Measurements from ENCODE around the gene MOB1A.
"Not testable (repeated sequence)": the region's sequence is repeated elsewhere in the genome, so short reads cannot be mapped to it uniquely, and the experiment has no call there.

Gene MOB1A

GRCh38 chr2:74178211-74179062, at the start of gene MOB1A:
Gene MOB1A, minus strand, starts transcription at chr2:74178879. Its CDS starts 205 bp downstream, at chr2:74178674.
- peak; percentile 98 for DNase-seq

- DNase-seq: no peak
These were observed 49.0 kb upstream of the MOB1A start for GRCh38 chr2:74227646-74228045.

- DNase-seq: no peak
These were observed 48.1 kb upstream of the MOB1A start for GRCh38 chr2:74226648-74227213.

DNA sequence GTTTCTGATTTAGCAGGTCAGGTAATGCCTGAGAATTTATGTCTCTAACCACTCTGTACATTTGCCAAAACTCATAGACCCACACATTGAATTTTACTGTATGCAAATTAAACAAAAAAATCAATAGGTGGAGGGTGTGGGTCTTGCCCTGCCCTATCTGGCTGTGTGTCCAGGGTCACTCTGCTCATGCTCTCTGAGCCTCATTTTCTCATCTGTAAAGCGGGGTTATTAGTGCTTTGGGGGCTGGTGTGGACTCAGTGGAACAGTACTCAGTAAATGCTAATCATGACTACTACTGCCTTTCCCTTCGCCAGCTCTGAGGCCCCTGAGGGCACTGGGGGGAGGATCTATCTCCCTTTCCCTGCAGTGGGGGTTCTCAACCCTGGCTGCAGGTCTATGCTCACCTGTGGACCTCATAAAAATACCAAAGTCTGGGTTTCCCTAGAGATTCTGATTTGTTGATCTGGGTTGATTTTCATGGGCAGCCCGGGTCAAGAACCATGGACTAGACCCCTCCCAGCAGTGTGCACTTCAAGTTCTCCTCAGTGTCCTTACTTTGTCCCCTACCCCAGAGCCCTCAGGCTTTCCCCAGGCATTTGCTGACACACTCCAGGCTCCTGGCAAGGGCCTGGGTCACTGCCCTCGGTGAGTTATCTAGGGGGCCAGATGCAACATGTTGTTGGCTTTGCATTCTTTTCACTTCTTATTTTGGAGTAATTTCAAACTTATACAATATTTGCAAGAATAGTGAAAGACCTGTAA, 47.2 kb upstream of the MOB1A start:
- DNase-seq: no peak

DNA sequence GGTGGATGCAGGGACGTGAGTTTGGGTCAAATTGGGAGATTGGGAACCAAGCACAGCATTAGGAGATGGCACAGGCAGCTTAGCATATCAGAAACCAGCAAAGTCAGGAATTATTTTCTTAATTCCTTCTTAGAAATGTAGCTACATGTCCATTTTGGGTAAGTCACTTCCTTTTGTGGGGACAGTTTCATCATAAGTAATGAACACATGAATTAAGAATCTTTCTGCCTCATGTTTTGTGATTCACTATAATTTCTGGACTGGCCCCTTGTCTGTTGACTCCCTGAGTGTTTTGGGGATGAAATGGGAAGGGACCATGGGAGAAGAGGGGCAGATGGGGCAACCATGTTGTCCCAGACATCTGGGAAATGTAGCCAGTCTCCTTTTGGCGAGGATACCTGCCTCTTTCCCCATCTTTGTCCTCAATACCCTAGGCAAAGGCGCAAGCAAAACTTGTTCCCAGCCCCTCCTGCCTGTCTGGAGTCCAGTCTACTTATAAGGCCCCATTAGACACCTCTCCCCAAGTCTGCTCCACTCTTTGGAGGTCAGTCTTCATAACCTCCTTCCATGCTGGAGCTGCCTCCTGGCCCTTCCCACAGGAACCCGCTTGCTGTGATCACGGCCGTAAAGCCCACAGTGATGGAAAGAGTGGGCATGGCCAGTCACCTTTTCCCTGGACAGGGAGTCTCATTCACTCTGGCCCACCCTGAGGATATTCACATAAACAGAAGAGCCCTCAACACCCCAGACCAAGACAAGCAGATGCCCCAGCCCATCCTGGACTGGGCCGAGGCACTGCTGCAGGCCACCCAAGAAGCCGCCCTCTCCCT, 45.5 kb upstream of the MOB1A start:
- DNase-seq: no peak

GRCh38 chr2:74222300-74222650, 43.6 kb upstream of the MOB1A start:
- DNase-seq: no peak

- no peak for DNase-seq
These were observed 43.1 kb upstream of the MOB1A start for GRCh38 chr2:74221604-74222299.

DNA sequence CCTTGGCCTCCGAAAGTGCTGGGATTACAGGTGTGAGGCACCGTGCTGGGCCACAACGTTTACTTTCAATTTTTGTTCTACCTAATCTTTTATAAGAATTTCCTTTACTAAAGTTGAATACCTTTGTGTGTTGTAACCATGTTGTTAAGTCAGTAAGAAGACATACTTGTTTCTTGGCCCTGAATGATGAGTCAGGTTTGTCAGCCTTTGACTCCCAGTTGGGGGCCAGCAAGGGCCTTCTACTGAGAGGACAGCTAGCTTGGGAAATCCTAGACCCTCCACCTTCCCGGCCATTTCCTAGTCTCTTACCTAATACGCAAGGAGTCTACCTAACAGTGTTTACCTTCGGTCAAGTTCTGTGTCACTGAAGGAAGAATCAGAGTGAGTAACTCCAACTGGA, 42.4 kb upstream of the MOB1A start:
- no peak for DNase-seq

- no peak for DNase-seq
These were observed 41.3 kb upstream of the MOB1A start for GRCh38 chr2:74219846-74220486.

DNA sequence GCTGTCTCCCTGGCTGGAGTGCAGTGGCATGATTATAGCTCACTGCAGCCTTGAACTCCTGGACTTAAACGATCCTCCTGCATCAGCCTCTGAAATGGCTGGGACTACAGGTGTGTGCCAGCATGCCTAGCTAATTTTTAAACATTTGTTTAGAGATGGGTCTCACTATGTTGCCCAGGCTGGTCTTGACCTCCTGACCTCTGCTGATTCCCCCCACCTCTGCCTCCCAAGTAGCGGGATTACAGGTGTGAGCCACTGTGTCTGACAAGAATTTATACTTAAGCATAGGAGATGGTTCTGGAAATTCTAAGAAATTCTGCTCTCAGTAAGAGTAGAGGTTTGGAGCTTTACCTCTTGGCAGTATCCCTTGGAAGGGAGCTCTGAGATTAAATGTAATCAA, 38.0 kb upstream of the MOB1A start:
- DNase-seq: no peak

GRCh38 chr2:74215771-74216170, 37.1 kb upstream of the MOB1A start:
- not testable (repeated sequence) for DNase-seq

GRCh38 chr2:74212702-74213410, 34.2 kb upstream of the MOB1A start:
- no peak for DNase-seq

- DNase-seq: peak; percentile 77
These were observed 27.6 kb upstream of the MOB1A start for GRCh38 chr2:74206180-74206688.

- DNase-seq: peak; percentile 42
These were observed 26.9 kb upstream of the MOB1A start for GRCh38 chr2:74205596-74205995.

DNA sequence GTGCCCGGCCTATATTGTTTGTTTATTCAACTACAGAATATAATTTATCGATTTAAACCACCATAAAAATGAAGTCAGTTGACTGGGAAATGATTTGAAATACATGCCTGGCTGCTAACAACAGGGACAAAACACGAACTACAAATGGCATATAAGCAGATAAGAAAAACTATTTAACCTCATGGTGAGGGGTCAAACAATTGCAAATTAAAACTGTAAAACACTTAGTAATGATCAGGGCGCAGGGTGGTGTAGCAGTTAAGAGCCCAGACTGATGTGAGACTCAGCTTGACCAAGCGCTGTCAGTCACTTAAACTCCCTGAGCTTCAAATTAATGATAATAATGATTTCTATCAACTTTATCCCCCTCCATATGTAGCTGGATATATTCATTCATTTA, 26.4 kb upstream of the MOB1A start:
- DNase-seq: no peak

DNA sequence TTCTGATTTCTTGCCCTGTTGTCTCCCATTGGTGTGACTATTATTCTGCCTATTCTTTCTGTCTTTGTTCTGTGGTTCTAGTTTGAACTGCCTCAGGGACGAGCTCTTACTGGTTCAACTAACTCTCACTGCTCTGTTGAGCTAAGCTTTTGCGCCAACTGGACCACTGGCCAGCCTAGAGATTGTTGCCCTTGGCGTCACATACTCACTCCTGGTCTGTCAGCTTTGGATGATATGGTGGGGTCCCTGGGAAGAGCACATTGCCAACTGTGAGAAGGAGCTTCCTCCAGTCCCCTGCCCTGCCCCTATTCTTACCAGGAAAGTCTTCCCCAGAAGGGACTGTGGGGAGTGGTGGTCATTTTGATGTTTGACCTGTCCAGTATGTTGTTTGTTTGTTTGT, 25.8 kb upstream of the MOB1A start:
- DNase-seq: no peak

DNA sequence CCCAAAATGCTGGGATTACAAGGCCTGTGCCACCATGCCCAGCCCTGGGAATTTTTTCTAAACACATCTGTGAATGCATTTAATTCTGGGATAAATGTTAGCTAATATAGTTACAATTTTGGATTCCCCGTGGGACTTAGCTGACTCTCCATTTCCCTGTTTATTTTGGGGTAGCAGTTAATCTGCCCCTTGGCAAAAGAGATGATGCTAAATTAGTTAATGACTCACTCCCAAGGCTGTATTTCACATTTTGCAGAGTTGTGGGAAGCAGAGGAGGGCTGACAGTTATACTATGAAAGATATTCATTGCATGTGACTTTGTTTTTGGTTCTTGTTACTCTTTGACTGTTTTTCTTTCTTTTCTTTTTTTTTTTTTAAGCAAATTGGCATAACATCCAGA, 22.9 kb upstream of the MOB1A start:
- no peak for DNase-seq

DNA sequence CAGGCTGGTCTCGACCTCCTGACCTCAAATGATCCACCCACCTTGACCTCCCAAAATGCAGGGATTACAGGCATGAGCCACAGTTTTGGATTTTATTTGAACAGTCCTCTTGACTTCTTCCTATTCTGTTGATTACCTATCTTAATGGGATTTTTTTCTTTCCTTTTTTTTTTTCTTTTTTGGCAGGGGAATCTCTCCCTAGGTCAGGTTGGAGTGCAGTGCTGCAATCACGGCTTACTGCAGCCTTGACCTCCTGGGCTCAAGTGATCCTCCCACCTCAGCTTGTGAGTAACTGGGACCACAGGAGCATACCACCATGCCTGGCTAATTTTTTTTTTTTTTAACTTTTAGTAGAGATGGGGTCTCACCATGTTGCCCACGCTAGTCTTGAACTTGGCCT, 22.5 kb upstream of the MOB1A start:
- DNase-seq: no peak

GRCh38 chr2:74199871-74200305, 21.2 kb upstream of the MOB1A start:
- peak; percentile 53 for DNase-seq

DNA sequence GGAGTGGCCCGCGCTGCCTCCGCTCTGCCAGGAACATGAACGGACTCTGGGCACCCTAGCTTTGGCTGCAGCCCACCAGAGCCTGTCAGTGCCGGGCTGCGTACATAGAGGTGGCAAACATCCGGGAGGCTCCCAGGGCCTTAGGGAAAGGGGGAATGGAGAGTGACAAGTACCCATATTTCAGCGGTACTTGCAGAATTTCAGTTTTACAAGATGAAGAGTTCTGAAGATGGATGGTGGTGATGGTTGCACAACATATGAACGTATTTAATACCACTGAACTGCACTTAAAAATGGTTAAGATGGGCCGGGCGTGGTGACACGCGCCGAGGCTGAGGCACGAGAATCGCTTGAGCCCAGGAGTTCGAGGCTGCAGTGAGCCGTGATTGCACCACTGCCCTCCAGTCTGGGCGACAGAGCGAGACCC, 20.6 kb upstream of the MOB1A start:
- DNase-seq: no peak
